Lower lobe of right lung (tissue), 2 donors: ENCODE measurements around the gene LYG2. TPM values are rescaled to one million over a fixed set of nuclear protein-coding genes. Genes with fewer than 3 reads are reported as not detected.
"Not testable (repeated sequence)": the region's sequence is repeated elsewhere in the genome, so short reads cannot be mapped to it uniquely, and the experiment has no call there.

Experiments used
- ATAC-seq, 2 donors: fragments of 200-7000 bp; cut with Tn5 transposase; one replicate each; pipeline ENCODE4 v1.9.1; 2020 to 2022; ENCODE audit warnings: mild to moderate bottlenecking in 2 of 2, moderate library complexity in 2 of 2
- DNase-seq: peaks from one replicate; pipeline ENCODE4 v3.0.0-alpha.2; 2020
- H3K27ac ChIP-seq: fragments of 200-600 bp; one replicate; pipeline ENCODE4 v1.8.0; 2022
- H3K27me3 ChIP-seq: fragments of 200-600 bp; one replicate; pipeline ENCODE4 v1.8.0; 2022; ENCODE audit warnings: low read depth
- H3K36me3 ChIP-seq: fragments of 200-600 bp; one replicate; pipeline ENCODE4 v1.8.0; 2022; ENCODE audit warnings: mild to moderate bottlenecking
- H3K4me1 ChIP-seq: fragments of 200-600 bp; one replicate; pipeline ENCODE4 v1.8.0; 2022
- H3K4me3 ChIP-seq: fragments of 200-600 bp; one replicate; pipeline ENCODE4 v1.8.0; 2022; ENCODE audit warnings: mild to moderate bottlenecking
- H3K9me3 ChIP-seq: fragments of 200-600 bp; one replicate; pipeline ENCODE4 v1.8.0; 2022
- CTCF ChIP-seq: fragments of 200-600 bp; IDR thresholded peaks from one replicate; pipeline ENCODE4 v1.8.0; 2022; ENCODE audit warnings: antibody characterized with exemption, mild to moderate bottlenecking
- intact Hi-C: fragments of 100-400 bp; cut with DNase I; formaldehyde crosslinking; loops from one replicate; pipeline ENCODE4 v1.11.0; 2022
- total RNA-seq: library from RNA; stranded (reverse); fragmentation: NEBNext Ultra II Directional; extraction: Animal tissue kit (Norgen Biotek cat#: 25700); gene quantifications from one replicate; pipeline ENCODE4 v1.2.1, GENCODE V29; 2021
- donor health status: DM: no; HTN: yes; CAD: no; lungs with severe emphysema.

Gene LYG2
- total RNA-seq, 1 donor from 2014 or later = not detected

DNA sequence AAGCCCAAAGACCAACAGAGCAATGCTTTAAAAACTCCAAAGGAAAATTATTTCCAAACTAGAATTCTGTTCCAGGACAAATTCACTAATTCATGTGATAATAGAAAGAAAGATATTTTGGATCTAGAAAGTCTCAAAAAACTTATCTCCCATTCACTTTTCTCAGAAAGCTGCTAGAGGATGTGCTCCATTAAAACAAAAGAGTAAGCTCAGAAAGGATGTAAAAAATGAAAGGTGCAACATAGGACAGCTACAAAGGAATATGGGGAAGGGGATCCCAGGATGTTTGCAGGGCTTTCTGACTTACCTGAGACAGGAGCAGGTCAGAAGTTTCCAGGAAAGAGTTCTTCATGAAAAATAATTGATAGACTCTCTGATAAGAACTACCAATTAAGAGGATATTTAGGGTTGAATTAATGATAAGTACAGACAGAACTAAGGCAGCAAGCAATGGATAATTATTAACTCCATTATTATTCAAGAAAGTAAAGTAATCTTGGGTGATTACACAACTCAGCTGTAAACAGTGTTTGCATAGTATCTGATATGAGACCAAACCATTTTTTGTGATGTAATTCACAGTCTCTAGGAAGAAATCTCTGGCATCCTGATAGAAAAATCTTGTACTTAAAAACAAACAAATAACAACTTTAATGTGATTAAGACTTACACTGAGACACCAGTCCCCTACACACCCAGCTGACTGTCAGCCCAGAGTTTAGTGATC lies 24.7 kb upstream of the LYG2 start:
- Histone ChIP-seq H3K4me1 (no peaks in the 10 kb centered on the region), H3K27me3 (no peaks in the 10 kb centered on the region), H3K4me3 (no peak overlapping the region), H3K36me3 (peaks cover 7% of the 10 kb centered on the region), H3K9me3 (no peaks in the 10 kb centered on the region), H3K27ac (no peak overlapping the region)
- no peak for TF ChIP-seq CTCF
- no peak for DNase-seq
- intact Hi-C loops = no loop called here
- no peak for ATAC-seq

DNA sequence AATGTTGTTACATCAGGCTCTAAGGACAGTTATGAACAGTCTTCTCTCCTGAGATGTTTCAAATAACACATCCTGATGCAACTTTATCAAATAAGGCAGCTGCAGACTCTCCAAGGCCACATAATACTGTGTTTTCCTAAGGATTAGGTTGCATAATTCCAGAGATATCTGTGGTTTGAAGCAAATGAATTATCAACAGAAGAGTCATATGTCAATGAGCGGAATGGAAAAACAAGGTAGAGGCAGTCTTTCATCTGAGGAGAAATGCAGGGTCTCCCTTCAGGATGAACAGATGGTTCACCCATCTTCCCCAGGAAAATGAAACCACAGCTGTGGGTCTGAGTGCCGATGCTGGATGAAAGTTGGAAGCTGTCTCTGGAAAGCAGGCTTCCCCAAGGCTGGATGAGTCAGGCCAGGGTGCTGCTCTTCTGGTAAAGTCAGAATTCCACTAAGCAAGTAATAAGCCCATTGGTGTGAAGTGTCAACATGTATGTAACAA lies 23.4 kb upstream of the LYG2 start:
- Histone ChIP-seq H3K9me3 (no peaks in the 10 kb centered on the region), H3K27ac (no peak overlapping the region), H3K4me3 (no peak overlapping the region), H3K36me3 (no peaks in the 10 kb centered on the region), H3K4me1 (no peaks in the 10 kb centered on the region), H3K27me3 (no peaks in the 10 kb centered on the region)
- DNase-seq (no peak), ATAC-seq (no peak)
- intact Hi-C loops = no loop called here
- TF ChIP-seq CTCF = no peak

DNA sequence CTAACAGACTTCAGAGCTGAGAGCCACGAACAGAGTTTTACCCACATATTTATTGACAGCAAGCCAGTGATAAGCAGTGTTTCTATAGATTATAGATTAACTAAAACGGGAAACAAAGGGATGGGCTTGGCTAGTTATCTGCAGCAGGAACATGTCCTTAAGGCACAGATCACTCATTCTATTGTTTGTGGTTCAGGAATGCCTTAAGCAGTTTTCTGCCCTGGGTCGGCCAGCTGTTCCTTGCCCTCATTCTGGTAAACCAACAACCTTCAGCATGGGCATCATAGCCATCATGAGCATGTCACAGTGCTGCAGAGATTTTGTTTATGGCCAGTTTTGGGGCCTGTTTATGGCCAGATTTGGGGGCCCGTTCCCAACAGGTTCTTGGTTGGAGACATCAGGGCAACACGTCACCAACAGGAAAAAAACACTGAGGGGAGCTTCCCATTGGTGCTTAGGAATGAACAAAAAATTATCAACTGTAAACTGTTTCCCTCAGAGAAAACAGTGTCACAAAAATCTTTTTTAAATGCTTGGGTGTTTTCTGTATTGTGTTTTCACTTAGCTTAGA lies 22.8 kb upstream of the LYG2 start:
- H3K36me3 ChIP-seq, intact Hi-C loops, DNase-seq, H3K4me3 ChIP-seq, H3K27ac ChIP-seq, H3K4me1 ChIP-seq, H3K27me3 ChIP-seq, H3K9me3 ChIP-seq, ATAC-seq: not testable (repeated sequence)

DNA sequence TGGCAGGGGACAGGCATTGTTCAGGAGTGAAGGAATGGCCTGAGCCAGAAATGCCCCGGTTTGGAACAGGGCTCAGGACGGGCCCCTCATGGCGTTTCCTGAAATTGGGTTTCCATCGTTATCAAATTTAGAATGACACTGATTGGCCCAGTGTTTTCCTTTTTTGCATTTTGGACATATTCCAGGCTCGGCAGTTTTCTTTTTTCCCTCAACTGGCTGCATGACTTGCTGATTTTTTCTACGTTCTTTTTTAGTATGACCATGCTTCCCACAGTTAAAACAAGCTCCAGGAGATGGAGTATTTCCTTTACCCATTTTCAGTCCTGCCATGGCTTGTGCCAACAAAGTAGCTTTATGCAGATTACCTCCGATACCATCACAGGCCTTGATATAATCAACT lies 20.4 kb upstream of the LYG2 start:
- H3K27me3 ChIP-seq = no peaks in the 10 kb centered on the region
- no peak overlapping the region for H3K27ac ChIP-seq
- no peak overlapping the region for H3K4me3 ChIP-seq
- no peaks in the 10 kb centered on the region for H3K36me3 ChIP-seq
- no peak for TF ChIP-seq CTCF
- intact Hi-C loops = no loop called here
- H3K9me3 ChIP-seq = peaks cover 7% of the 10 kb centered on the region
- ATAC-seq (no peak), DNase-seq (no peak)
- no peaks in the 10 kb centered on the region for H3K4me1 ChIP-seq

GRCh38 chr2:99261242-99261641 lies 5.8 kb upstream of the LYG2 start:
- no peak for TF ChIP-seq CTCF
- Histone ChIP-seq H3K4me3 (no peak overlapping the region), H3K36me3 (no peaks in the 10 kb centered on the region), H3K27me3 (no peaks in the 10 kb centered on the region), H3K9me3 (no peaks in the 10 kb centered on the region), H3K4me1 (no peaks in the 10 kb centered on the region), H3K27ac (no peak overlapping the region)
- intact Hi-C loops = no loop called here
- DNase-seq = no peak
- no peak for ATAC-seq

DNA sequence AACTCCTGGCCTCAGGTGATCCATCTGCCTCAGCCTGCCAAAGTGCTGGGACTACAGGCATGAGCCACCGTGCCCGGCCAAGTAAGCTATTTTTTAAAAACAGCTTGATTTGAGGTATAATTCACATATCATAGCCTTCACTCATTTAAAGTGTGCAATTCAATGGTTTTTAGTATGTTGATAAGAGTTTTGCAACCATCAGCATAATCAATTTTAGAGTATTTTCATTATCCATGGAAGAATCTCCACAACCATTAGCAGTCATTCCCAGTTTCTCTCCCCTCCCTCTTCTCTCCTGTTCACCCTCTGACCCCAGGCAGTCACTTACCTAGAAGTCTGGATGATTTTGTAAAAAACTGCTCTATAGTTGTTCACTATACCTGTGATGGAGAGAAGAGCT lies 4.7 kb upstream of the LYG2 start:
- Histone ChIP-seq H3K27me3 (no peaks in the 10 kb centered on the region), H3K27ac (no peak overlapping the region), H3K4me1 (no peaks in the 10 kb centered on the region), H3K9me3 (no peaks in the 10 kb centered on the region), H3K36me3 (no peaks in the 10 kb centered on the region), H3K4me3 (no peak overlapping the region)
- no peak for TF ChIP-seq CTCF
- intact Hi-C loops = no loop called here
- ATAC-seq = no peak
- no peak for DNase-seq
